Loucy (cell line): ENCODE data around the gene KLHL10.

Experiments
- EZH2phosphoT487 ChIP-seq: fragments of 200-600 bp; IDR thresholded peaks from 2 replicates; pipeline ENCODE4 v1.6.1; 2018; ENCODE audit warnings: antibody characterized with exemption, mild to moderate bottlenecking, moderate library complexity, borderline replicate concordance
- TF ChIP-seq, protein P1 (sequence below): fragments of 200-600 bp; sonication (generic); conservative IDR thresholded peaks from 2 replicates; pipeline ENCODE4 v1.5.1; 2014; ENCODE audit warnings: mild to moderate bottlenecking, antibody characterized with exemption, low read length

DNA sequence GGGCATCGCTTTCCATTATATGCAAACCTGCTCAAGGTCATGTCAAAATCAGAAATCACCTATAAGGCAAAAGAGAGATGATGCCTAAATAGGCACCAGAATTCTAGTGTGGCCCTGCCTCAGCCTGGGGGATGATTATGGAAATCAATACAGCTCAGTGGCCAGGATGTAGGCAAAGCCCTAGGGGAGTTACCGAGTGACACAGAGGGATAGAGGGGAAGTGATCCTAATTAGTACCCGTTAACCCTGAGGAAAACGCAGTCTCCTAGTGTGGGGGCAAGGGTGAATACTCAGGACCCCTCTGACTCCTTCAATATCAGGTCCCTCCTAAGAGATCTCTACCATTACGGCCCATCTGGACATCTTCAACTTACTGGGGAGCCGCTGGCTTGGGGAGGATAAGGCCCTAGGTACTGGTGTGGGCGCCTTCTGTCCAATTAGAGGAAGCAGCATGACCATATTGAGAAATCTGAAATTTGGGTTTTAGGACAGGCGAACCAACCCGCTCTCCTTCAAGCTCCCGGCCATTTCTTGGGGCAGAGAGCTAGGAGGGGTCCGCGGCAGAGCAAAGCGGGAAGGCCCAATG lies 2.3 kb upstream of the KLHL10 start:
- TF ChIP-seq, protein P1, sequence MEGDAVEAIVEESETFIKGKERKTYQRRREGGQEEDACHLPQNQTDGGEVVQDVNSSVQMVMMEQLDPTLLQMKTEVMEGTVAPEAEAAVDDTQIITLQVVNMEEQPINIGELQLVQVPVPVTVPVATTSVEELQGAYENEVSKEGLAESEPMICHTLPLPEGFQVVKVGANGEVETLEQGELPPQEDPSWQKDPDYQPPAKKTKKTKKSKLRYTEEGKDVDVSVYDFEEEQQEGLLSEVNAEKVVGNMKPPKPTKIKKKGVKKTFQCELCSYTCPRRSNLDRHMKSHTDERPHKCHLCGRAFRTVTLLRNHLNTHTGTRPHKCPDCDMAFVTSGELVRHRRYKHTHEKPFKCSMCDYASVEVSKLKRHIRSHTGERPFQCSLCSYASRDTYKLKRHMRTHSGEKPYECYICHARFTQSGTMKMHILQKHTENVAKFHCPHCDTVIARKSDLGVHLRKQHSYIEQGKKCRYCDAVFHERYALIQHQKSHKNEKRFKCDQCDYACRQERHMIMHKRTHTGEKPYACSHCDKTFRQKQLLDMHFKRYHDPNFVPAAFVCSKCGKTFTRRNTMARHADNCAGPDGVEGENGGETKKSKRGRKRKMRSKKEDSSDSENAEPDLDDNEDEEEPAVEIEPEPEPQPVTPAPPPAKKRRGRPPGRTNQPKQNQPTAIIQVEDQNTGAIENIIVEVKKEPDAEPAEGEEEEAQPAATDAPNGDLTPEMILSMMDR, result no peak
- no peak for TF ChIP-seq EZH2phosphoT487
